ENCODE data around the gene TPRKB.
"Not testable (repeated sequence)": the region's sequence is repeated elsewhere in the genome, so short reads cannot be mapped to it uniquely, and the experiment has no call there.

DNA sequence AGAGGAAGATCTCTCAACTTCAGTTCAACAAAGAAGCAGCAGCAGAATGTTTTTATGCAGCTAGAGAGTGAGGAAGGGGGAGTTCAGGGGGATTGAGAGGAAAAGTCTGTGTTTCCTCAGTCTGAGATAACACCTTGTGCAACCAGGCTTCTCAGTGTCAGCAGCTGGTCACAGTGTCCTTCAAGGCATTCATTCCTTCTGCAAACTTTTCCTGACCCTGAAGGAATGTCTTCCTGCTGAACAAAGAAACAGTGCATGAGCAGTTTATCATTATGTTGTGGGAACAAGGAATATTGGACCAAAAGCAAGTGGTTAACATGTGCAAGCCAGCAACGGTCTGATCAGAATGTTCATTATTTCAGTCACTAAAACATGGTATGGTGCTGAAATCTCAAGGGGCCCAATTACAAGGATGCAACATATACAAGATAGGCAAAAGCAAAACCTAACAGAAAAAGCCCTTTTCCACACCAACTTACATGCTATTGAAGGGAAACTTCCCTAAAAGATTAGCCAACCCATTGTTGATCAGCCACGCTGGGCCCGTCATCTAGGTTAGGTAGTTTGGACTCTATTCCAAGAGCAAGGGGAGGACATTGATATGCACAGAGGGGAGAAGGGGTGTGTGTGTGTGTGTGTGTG lies 34.2 kb downstream of the TPRKB start:
- not testable (repeated sequence) for TF ChIP-seq CTCF (IDR thresholded peaks at IDR 0.05; ENCODE audit: borderline replicate concordance, extremely low read depth, low read length, poor library complexity, severe bottlenecking); EZH2 (IDR thresholded peaks at IDR 0.05; ENCODE audit: borderline replicate concordance, low read depth, low read length, severe bottlenecking)
